GM21786 (cell line): ENCODE results near the gene CCL24.
"Not testable (repeated sequence)": the region's sequence is repeated elsewhere in the genome, so short reads cannot be mapped to it uniquely, and the experiment has no call there.

Source experiments
- ATAC-seq: cut with Tn5 transposase; IDR thresholded peaks from one replicate; pipeline ENCODE4 v1.9.1; 2021; ENCODE audit not compliant: unreplicated experiment

Gene CCL24

DNA sequence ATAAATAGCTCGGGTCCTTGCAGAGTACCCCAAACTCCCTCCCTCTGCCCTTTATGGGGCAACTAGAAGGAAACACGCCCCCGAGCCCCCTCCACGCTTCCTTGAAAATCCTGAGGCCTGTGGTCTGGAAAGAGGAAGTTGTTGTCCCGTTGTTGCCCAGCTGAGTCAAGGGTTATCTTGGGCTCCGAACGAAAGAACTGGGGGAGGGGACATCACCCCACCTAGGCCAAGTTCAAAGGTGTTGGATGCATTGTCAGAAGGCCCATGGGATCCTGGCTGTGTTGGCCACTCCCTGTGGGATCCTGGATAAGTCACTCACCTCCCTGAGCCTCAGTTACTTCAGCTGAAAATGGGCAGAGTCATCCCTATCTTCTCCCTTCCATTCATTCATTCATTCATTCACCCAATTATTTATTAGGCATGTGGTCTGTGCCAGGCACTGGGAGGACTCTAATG is at the start of gene CCL24:
CCL24 (minus strand) TSS at position 26 of the 456 bp plus-strand sequence. CDS start 91 bp downstream, outside the sequence.
- no peak for ATAC-seq

- ATAC-seq: no peak
Measured at GRCh38 chr7:75861636-75862035, 48.0 kb upstream of the CCL24 start.

DNA sequence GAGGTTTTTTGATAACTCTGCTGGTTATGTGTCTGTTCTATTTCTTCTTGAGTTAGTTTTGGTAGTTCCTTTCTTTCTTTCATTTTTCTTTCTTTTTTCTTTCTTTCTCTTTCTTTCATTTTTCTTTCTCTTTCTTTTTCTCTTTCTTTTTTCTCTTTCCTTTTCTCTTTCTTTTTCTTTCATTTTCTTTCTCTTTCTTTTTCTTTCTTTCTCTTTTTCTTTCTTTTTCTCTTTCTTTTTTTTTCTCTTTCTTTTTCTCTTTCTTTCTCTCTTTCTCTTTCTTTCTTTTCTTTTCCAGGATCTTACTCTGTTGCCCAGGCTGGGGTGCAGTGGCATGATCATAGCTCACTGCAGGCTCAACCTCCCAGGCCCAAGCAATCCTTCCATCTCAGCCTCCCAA is 44.8 kb upstream of the CCL24 start:
- ATAC-seq: no peak

DNA sequence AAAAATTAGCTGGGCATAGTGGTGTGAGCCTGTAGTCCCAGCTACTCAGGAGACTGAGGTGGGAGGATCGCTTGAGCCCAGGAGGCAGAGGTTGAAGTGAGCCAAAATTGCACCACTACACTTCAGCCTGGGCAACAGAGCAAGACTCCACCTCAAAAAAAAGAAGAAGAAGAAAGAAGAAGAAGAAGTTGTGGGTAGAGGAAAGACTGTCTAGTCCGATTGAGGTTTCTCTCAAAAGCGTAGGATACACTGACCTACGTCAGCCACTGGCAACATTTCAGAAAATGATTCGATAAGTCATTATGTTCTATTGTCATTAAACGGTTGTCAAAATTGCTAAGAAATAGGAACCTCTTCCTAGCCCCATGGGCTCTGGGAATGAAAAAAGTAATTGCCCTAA is 42.9 kb upstream of the CCL24 start:
- ATAC-seq: no peak

DNA sequence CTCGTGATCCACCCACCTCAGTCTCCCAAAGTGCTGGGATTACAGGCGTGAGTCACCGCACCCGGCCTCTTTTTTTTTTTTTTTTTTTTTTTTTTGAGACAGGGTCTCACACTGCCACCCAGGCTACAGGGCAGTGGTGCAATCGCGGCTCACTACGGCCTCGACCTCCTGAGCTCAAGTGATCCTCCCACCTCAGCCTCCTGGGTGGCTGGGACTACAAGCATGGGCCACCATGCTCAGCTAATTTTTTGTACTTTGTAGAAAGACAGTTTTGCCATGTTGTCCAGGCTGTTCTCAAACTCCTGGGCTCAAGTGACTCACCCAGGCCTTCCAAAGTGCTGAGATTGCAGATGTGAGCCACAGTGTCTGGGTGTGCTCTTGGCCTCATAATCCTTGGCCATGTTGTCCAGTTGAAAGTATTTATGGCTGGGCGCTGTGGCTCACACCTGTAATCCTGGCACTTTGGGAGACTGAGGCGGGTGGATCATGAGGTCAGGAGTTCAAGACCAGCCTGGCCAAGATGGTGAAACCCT is 41.3 kb upstream of the CCL24 start:
- ATAC-seq: not testable (repeated sequence)

GRCh38 chr7:75854233-75854632 is 40.6 kb upstream of the CCL24 start:
- no peak for ATAC-seq

DNA sequence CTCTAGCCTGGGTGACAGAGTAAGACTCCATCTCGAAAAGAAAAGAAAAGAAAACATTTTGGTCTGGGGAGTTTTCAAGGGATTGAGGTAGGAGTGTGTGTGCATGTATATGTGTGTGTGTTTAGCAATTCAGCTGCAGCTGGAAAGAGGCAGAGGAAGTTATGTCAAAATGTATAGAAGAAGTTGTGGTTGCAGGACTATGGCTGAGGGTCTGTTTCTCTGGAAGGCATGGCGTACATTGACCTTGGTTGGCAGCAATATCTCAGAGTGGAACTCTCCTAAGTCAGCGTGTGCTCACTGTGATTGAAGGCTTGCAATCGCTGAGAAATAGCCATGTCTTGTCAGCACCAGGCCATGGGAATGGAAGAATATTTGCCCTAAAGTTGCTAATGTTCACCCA is 36.6 kb upstream of the CCL24 start:
- ATAC-seq: no peak

DNA sequence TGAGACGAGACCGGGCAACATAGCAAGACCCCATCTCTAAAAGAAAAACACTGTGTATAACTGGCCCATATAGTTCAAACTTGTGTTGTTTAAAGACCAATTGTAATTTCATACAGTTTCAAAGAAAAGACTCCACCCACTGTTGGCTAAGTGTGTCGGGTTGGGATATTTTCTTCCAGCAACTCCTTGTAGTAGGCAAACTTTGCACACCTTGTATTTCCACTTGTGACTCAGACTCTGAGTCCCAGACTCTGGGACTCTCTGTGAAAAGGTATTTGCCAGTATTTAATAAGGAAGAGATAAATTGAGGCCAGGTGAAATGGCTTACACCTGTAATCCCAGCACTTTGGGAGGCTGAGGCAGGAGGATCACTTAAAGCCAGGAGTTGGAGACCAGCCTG is 36.0 kb upstream of the CCL24 start:
- ATAC-seq: no peak

DNA sequence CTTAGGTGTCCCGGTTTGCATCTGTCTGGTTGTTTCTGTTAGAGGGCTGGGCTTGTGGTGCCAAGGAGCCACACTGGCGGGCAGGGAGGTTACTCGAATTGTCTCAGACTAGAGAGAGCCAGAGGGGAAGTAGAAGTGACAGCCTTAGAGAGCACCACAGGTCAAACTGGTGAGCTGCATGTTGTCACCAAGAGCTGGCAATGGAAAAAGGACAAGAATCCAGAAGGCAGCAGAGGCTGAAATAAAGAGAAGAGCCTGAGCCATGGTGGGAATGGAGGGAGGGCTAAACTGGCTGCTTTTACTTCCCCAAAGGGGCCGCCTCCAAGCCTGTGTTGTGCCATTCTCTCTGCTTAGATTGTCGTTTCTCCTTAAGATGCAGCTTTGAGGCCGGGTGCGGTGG is 34.1 kb upstream of the CCL24 start:
- ATAC-seq: no peak

DNA sequence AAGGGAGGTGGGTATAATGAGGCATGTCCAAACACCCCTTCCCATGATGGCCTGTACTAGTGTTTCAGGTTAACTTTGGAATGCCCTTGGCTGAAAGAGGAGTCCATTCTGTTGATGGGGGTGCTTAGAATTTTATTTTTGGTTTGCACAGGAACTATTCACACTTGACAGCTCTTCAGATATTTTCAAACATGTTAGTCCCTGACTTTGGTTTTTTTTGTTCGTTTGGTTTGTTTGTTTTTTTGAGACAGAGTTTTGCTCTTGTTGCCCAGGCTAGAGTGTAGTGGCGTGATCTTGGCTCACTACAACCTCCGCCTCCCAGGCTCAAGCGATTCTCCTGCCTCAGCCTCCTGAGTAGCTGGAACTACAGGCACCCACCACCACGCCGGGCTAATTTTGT is 31.5 kb upstream of the CCL24 start:
- ATAC-seq: not testable (repeated sequence)

DNA sequence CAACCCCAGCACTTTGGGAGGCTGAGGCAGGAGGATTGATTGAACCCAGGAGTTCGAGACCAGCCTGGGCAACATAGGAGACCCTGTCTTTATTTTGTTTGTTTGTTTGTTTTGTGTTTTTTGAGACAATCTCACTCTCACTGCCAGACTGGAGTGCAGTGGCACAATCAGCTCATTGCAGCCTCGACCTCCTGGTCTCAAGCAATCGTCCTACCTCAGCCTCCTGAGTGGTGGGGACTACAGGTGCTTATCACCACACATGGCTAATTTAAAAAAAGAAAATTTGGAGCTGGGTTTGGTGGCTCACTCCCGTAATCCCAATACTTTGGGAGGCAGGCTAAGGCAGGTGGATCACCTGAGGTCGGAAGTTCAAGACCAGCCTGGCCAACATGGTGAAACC is 30.6 kb upstream of the CCL24 start:
- no peak for ATAC-seq

- no peak for ATAC-seq
Measured at GRCh38 chr7:75843613-75844116, 30.1 kb upstream of the CCL24 start.

- ATAC-seq: peak; percentile 96
Measured at GRCh38 chr7:75842836-75843446, 29.3 kb upstream of the CCL24 start.

DNA sequence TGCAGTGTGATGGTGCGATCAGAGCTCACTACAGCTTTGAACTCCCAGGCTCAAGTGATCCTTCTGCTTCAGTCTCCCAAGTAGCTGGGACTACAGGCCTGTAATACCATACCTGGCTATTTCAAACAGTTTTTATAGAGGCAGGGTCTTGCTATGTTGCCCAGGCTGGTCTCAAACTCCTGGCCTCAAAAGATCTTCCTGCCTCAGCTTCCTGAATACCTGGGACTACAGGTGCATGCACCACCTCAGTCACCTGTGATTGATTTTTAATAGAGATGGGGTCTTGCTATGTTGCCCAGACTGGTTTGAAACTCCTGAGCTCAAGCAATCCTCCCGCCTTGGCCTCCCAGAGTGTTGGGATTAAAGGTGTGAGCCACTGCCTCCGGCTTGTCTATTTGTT is 26.4 kb upstream of the CCL24 start:
- no peak for ATAC-seq

GRCh38 chr7:75838281-75838930 is 24.8 kb upstream of the CCL24 start:
- ATAC-seq: not testable (repeated sequence)

- ATAC-seq: no peak
Measured at GRCh38 chr7:75836798-75837197, 23.2 kb upstream of the CCL24 start.

- ATAC-seq: no peak
Measured at GRCh38 chr7:75835688-75836285, 22.2 kb upstream of the CCL24 start.

DNA sequence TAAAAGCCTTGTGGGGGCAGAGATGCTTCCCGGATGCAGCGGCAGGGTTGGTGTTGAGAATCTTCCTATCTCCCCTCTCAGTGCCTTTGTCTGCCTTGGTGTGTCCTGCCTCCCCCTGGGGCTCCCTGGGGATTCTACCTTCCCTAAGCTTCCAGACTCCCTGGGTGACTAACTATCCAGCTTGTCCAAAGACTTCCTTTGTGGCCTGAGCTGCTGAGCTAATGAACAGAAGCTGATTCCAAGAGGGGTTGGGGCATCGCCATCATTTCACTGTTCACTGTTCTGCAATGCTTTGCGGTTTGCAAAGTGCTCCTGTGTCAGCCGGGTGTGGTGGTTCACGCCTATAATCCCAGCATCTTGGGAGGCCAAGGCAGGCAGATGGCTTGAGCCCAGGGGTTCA is 20.1 kb upstream of the CCL24 start:
- ATAC-seq: not testable (repeated sequence)

DNA sequence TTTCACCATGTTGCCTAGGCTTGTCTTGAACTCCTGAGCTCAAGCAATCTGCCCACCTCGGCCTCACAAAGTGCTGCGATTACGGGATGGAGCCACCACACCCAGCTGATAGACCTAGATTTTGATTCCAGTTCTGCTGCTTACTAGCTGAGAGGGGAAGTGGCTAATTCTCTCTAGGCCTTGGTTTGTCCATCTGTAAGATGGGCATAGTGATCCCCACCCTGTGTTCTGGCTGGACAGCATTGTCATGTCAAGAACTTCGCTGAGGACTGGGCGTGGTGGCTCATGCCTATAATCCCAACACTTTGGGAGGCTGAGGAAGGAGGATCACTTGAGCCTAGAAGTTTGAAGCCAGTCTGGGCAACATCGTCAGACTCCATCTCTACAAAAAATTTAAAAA is 17.4 kb upstream of the CCL24 start:
- no peak for ATAC-seq

- not testable (repeated sequence) for ATAC-seq
Measured at GRCh38 chr7:75829656-75830055, 16.1 kb upstream of the CCL24 start.

- no peak for ATAC-seq
Measured at GRCh38 chr7:75823198-75823910, 9.7 kb upstream of the CCL24 start.
